ENCODE data around the gene NUTM2B.
"Not testable (repeated sequence)": the region's sequence is repeated elsewhere in the genome, so short reads cannot be mapped to it uniquely, and the experiment has no call there.

NUTM2B gene
- total RNA-seq = 0.10 to 0.35 reads per million in 2 donors

GRCh38 chr10:79702927-79703326 lies at the start of gene NUTM2B:
Gene NUTM2B (plus strand): TSS chr10:79703227. CDS start chr10:79703610, 383 bp downstream.
- not testable (repeated sequence) for DNase-seq

GRCh38 chr10:79663287-79663686 lies 39.7 kb upstream of the NUTM2B start:
- DNase-seq = not testable (repeated sequence)

- not testable (repeated sequence) for DNase-seq
Measured at GRCh38 chr10:79664686-79665085, 38.3 kb upstream of the NUTM2B start.

- DNase-seq = not testable (repeated sequence)
Measured at GRCh38 chr10:79669248-79669788, 33.7 kb upstream of the NUTM2B start.

- not testable (repeated sequence) for DNase-seq
Measured at GRCh38 chr10:79674878-79675277, 28.1 kb upstream of the NUTM2B start.

- DNase-seq = not testable (repeated sequence)
Measured at GRCh38 chr10:79683026-79683883, 19.8 kb upstream of the NUTM2B start.

- not testable (repeated sequence) for DNase-seq
Measured at GRCh38 chr10:79683884-79684720, 18.9 kb upstream of the NUTM2B start.

- DNase-seq = not testable (repeated sequence)
Measured at GRCh38 chr10:79685044-79685685, 17.9 kb upstream of the NUTM2B start.

GRCh38 chr10:79686595-79686994 lies 16.4 kb upstream of the NUTM2B start:
- not testable (repeated sequence) for DNase-seq

GRCh38 chr10:79687406-79688150 lies 15.4 kb upstream of the NUTM2B start:
- DNase-seq = not testable (repeated sequence)

GRCh38 chr10:79688798-79689197 lies 14.2 kb upstream of the NUTM2B start:
- DNase-seq = not testable (repeated sequence)

GRCh38 chr10:79696596-79696995 lies 6.4 kb upstream of the NUTM2B start:
- DNase-seq = not testable (repeated sequence)

- not testable (repeated sequence) for DNase-seq
Measured at GRCh38 chr10:79697141-79697540, 5.9 kb upstream of the NUTM2B start.

GRCh38 chr10:79700381-79700944 lies 2.6 kb upstream of the NUTM2B start:
- not testable (repeated sequence) for DNase-seq

GRCh38 chr10:79707017-79707416 lies 4.0 kb downstream of the NUTM2B start:
- DNase-seq = not testable (repeated sequence)

- DNase-seq = not testable (repeated sequence)
Measured at GRCh38 chr10:79714976-79715375, 11.9 kb downstream of the NUTM2B start.

GRCh38 chr10:79716917-79717579 lies 14.0 kb downstream of the NUTM2B start:
- not testable (repeated sequence) for DNase-seq

GRCh38 chr10:79720000-79720399 lies 17.0 kb downstream of the NUTM2B start:
- DNase-seq = not testable (repeated sequence)

GRCh38 chr10:79726620-79727019 lies 23.6 kb downstream of the NUTM2B start:
- DNase-seq = not testable (repeated sequence)

GRCh38 chr10:79744844-79745243 lies 41.8 kb downstream of the NUTM2B start:
- DNase-seq = not testable (repeated sequence)

GRCh38 chr10:79748510-79748909 lies 45.5 kb downstream of the NUTM2B start:
- DNase-seq = not testable (repeated sequence)

All from activated gamma-delta T cell (primary cell).